Measurements from ENCODE around the gene PKIB. TPM values are rescaled to one million over a fixed set of nuclear protein-coding genes. Genes with fewer than 3 reads are reported as not detected.

Gene PKIB
- total and polyA plus RNA-seq, 7 donors: 0.49 to 420 (median 40.4) TPM; not detected in 1

DNA sequence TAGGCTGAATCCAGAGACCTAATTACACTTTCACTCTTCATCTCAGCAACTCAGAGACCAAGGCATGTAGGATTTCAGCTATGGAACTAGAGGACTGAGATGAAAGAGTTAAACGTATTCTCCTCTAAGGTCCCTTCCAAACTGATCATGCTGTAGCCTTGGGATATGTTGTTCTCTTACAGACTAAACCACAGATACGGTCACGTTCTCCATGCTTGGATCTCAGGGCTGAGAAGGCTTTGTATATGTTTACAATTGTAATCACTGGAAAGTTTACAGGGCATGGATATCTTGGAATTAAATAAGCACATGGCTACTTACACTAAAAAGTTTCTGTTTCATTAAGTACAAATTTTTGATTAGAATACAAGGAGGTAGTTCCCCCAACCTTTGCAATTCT is 50.1 kb downstream of the PKIB start:
- Histone ChIP-seq H3K27ac (no peak overlapping the region), H3K9me3 (no peaks in the 10 kb centered on the region), H3K4me1 (no peaks in the 10 kb centered on the region), H3K27me3 (no peaks in the 10 kb centered on the region), H3K36me3 (no peaks in the 10 kb centered on the region), H3K4me3 (no peak overlapping the region)
- intact Hi-C loops (cut with DNase I): no loop called here
- DNase-seq: no peak
- TF ChIP-seq POLR2AphosphoS5 (IDR thresholded peaks at IDR 0.05): no peak
- no peak for TF ChIP-seq POLR2A (IDR thresholded peaks at IDR 0.05)
- TF ChIP-seq EP300 (IDR thresholded peaks at IDR 0.05): no peak
- no peak for TF ChIP-seq CTCF (IDR thresholded peaks at IDR 0.05)
- 81 to 89% methylated on average over 3 of the region's 3 CpGs for WGBS, 2 donors

- intact Hi-C loops (cut with DNase I): no loop called here
- Histone ChIP-seq H3K9me3 (no peaks in the 10 kb centered on the region), H3K4me1 (no peaks in the 10 kb centered on the region), H3K27me3 (no peaks in the 10 kb centered on the region), H3K36me3 (no peaks in the 10 kb centered on the region), H3K27ac (no peak overlapping the region), H3K4me3 (no peak overlapping the region)
- no peak for DNase-seq
- TF ChIP-seq CTCF (IDR thresholded peaks at IDR 0.05) (no peak), EP300 (IDR thresholded peaks at IDR 0.05) (no peak), POLR2AphosphoS5 (IDR thresholded peaks at IDR 0.05) (no peak), POLR2A (IDR thresholded peaks at IDR 0.05) (no peak)
These were observed 53.8 kb downstream of the PKIB start for GRCh38 chr6:122663981-122664380.

DNA sequence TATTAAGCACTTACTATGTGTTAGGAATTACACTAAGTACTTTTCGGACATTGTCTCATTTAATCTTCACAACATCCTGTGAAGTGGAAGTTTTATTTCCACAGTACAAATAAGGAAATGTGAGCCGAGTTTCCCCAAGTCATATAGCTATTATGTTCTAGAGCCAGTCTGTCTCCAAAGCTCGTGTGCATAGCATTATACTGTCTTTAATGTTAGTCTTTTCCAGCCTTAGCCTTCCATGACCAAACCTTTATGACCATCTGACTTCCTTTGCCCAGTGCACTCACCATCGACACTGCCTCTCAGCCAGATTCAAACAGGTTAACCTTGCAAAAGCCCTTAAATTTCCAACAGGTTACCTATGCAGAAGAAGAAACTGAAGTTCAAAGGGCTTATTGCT is 55.7 kb downstream of the PKIB start:
- DNase-seq: no peak
- intact Hi-C loops (cut with DNase I): no loop called here
- WGBS, 2 donors: 17 to 56% methylated on average over 4 of the region's 4 CpGs
- no peak overlapping the region for H3K27ac ChIP-seq
- TF ChIP-seq POLR2A (IDR thresholded peaks at IDR 0.05) (no peak), POLR2AphosphoS5 (IDR thresholded peaks at IDR 0.05) (no peak)
- no peaks in the 10 kb centered on the region for H3K9me3 ChIP-seq
- no peaks in the 10 kb centered on the region for H3K4me1 ChIP-seq
- no peaks in the 10 kb centered on the region for H3K36me3 ChIP-seq
- H3K4me3 ChIP-seq: no peak overlapping the region
- H3K27me3 ChIP-seq: no peaks in the 10 kb centered on the region

DNA sequence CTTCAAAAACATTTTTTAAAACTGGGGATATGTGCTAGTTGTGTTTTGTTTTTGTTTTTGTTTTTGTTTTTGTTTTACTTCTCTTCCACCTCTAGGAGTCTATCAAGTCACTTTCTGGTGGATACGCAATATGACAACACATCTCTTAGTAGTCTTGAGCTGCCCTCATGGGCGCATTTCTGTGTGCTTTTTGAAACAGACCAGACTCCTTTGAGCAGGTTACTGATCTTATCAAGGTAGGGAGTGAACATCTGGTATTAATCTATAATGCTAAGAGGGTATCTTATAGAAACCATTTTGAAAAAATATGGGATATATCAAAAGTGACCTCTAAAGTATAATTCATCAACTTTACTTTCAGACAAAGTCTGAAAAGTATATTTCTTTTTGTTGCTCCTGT is 56.2 kb downstream of the PKIB start:
- TF ChIP-seq POLR2A (IDR thresholded peaks at IDR 0.05): no peak
- TF ChIP-seq CTCF (IDR thresholded peaks at IDR 0.05): no peak
- no peak for TF ChIP-seq POLR2AphosphoS5 (IDR thresholded peaks at IDR 0.05)
- TF ChIP-seq EP300 (IDR thresholded peaks at IDR 0.05): no peak
- H3K4me3 ChIP-seq: no peak overlapping the region
- no peaks in the 10 kb centered on the region for H3K36me3 ChIP-seq
- WGBS, 2 donors: 94 to 97% methylated on average over 2 of the region's 2 CpGs
- intact Hi-C loops (cut with DNase I): no loop called here
- no peaks in the 10 kb centered on the region for H3K4me1 ChIP-seq
- no peaks in the 10 kb centered on the region for H3K9me3 ChIP-seq
- H3K27ac ChIP-seq: no peak overlapping the region
- no peak for DNase-seq
- H3K27me3 ChIP-seq: no peaks in the 10 kb centered on the region

DNA sequence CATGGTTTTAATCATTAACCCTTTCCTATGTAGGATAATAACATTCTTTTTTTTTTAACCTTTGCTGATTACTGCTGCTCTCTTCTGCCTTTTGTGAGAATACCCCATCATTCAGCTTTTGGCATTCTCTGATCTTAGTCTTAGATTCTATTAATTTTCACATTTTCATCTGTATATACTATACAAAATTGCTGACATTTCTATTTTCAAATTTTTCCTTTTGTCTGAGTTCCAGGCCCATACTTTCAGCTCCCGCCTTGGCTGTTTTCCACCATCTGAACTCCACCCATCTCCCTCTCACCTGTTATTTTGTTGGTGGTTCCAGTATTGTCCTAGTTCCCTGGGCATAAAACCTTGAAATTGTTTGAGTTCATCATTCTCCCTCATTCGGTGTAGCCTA is 59.2 kb downstream of the PKIB start:
- no peaks in the 10 kb centered on the region for H3K9me3 ChIP-seq
- WGBS, 2 donors: 50 to 71% methylated on average over 2 of the region's 2 CpGs
- no peak overlapping the region for H3K27ac ChIP-seq
- TF ChIP-seq POLR2AphosphoS5 (IDR thresholded peaks at IDR 0.05): no peak
- no peak for TF ChIP-seq CTCF (IDR thresholded peaks at IDR 0.05)
- TF ChIP-seq POLR2A (IDR thresholded peaks at IDR 0.05): no peak
- no peak for TF ChIP-seq EP300 (IDR thresholded peaks at IDR 0.05)
- no peaks in the 10 kb centered on the region for H3K27me3 ChIP-seq
- H3K36me3 ChIP-seq: no peaks in the 10 kb centered on the region
- no peaks in the 10 kb centered on the region for H3K4me1 ChIP-seq
- no peak for DNase-seq
- intact Hi-C loops (cut with DNase I): no loop called here
- H3K4me3 ChIP-seq: no peak overlapping the region
